Measurements from ENCODE around the gene HECW1. TPM values are rescaled to one million over a fixed set of nuclear protein-coding genes. Genes with fewer than 3 reads are reported as not detected.

Gene HECW1
- total and polyA plus RNA-seq, 2 donors (not counting 1 experiment from before 2014, with no cell fraction given), result not detected

GRCh38 chr7:43463401-43463980 is 351.0 kb downstream of the HECW1 start:
- no peak for TF ChIP-seq CTCF (IDR thresholded peaks at IDR 0.05)
- TF ChIP-seq EZH2 (IDR thresholded peaks at IDR 0.05; ENCODE audit: borderline replicate concordance, insufficient read depth, low read depth, low read length, poor library complexity, severe bottlenecking), result no peak
- peaks cover 35% of the 10 kb centered on the region for H3K27me3 Mint-ChIP-seq
- ATAC-seq (ENCODE audit: low read depth), result no peak

More at GRCh38 chr7:43463401-43463980, 351.0 kb downstream of the HECW1 start:
- no peak overlapping the region for H3K27ac ChIP-seq (ENCODE audit: low read length in 2 of 2)
- peaks cover 0 to 6% (median 0%) of the 10 kb centered on the region in 4 experiments for H3K27me3 ChIP-seq (replicated peaks in 1 of 4; ENCODE audit: control extremely low read depth in 1 of 4, control insufficient read depth in 3 of 4, insufficient read depth in 4 of 4, low read length in 3 of 4)
- Mint-ChIP-seq H3K4me1 (no peaks in the 10 kb centered on the region), H3K4me3 (no peak overlapping the region), H3K27ac (no peak overlapping the region), H3K9me3 (ENCODE audit: insufficient read depth) (no peaks in the 10 kb centered on the region)
- H3K36me3 ChIP-seq (replicated peaks in 1 of 2; ENCODE audit: control extremely low read depth in 1 of 2, control insufficient read depth in 1 of 2, extremely low read depth in 1 of 2, insufficient read depth in 2 of 2, low read length in 1 of 2), result no peaks in the 10 kb centered on the region
- POLR2A ChIA-PET, result no interaction called here
- no peak overlapping the region for H2AFZ ChIP-seq (ENCODE audit: insufficient read depth, low read depth, low read length, poor library complexity, severe bottlenecking)
- WGBS (ENCODE audit: insufficient coverage), result 100% methylated on average over 1 of the region's 8 CpGs
- DNase-seq, result no peak
- intact Hi-C loops (cut with micrococcal nuclease), result no loop called here
- H3K79me2 ChIP-seq (ENCODE audit: control insufficient read depth, insufficient read depth, low read length), result no peaks in the 10 kb centered on the region
- no peaks in the 10 kb centered on the region for H3K4me1 ChIP-seq (ENCODE audit: control insufficient read depth in 2 of 2, insufficient read depth in 2 of 2, low read length in 2 of 2)
- CTCF ChIA-PET, result interaction anchor here (1.3 to 2.0 kb wide), 2 partner anchors 8 to 10 kb away, joined by 3 to 8 read pairs; no protein-coding TSS in a partner anchor
- no peak overlapping the region for H3K4me2 ChIP-seq (replicated peaks; ENCODE audit: low read depth, low read length, poor library complexity, severe bottlenecking)
- no peak overlapping the region for H3K4me3 ChIP-seq (ENCODE audit: control extremely low read depth in 1 of 5, extremely low read depth in 1 of 5, insufficient read depth in 1 of 5, low read depth in 2 of 5, low read length in 4 of 5)
- H3K9ac ChIP-seq (ENCODE audit: low read length), result no peak overlapping the region
- H4K20me1 ChIP-seq (ENCODE audit: control insufficient read depth, insufficient read depth, low read length, poor library complexity, severe bottlenecking), result no peaks in the 10 kb centered on the region
- no peaks in the 10 kb centered on the region for H3K9me3 ChIP-seq (ENCODE audit: control extremely low read depth in 1 of 3, control insufficient read depth in 2 of 3, insufficient read depth in 1 of 3, low read length in 2 of 3)

Data from B cell (primary cell).